ENCODE data around the gene TFDP2.
A peak's percentile ranks its signal among the peaks of the same experiment; 100 is the strongest.
"Not testable (repeated sequence)": the region's sequence is repeated elsewhere in the genome, so short reads cannot be mapped to it uniquely, and the experiment has no call there.

The TFDP2 gene

DNA sequence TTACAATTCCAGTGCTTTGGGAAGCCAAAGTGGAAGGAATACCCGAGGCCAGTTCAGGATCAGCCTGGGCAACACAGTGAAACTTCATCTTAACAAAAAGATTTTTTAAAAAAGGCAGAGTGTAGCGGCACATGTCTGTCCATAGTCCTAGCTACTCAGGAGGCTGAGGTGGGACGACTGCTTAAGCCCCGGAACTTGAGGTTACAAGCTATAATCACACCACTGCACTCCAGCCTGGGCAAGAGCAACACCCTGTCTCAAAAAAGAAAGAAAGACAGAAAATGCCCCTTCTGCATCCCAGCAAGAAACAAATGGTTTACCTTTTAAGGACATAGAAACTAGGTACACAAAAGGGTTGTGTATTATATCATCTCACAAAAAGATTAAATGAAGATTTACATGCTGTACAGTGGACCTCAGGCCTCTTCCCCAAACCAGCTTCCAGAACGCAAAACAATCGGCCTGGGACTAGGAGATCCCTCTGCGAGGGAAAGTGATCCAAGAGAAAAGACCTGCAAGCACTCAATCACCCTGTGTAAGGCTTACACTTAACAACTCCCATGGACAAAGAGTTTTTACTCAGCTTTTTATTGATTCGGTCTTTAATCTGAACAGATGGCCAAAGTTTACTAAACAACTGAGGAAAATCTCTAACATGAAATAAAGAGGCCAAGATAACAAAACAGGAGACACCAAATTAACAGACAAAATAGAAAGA, 21.2 kb downstream of the TFDP2 start:
- DNase-seq = peak; percentile 60

DNA sequence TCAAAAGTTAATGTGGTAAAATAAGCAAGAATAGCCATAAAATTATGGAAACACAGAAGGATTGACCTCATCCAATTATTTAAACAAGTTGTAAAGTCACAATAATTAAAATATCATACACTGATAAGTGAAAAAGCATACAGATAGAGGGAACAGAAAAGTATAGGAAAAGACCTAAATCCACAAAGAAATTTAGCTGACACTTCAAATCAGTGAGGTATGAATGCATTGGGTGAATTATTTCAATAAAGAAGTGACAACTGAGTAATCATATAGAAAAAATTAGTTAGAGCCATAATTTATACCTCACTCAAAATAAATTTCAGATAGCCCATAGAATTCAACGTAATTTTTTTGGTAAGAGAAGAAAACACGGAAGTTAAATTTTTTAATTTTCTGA, 25.1 kb downstream of the TFDP2 start:
- DNase-seq = no peak

DNA sequence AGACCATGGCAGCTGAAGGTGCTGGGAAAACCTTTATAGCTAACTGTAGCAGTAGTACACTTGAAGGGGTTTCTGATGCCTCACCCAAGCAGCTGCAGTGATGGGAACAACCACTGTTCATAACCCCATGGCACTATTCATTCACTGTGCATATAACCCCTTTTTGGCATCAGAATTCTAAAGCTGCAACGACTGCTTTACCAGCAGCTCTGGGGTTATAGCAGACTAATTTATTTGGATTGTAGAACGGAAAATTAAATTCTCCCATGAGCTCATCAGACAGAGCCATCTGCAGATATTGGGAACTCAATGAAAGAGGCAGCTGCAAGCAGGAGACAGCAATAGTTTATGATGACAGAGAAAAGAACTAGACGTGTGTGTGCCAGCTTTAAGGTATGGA, 28.6 kb downstream of the TFDP2 start:
- no peak for DNase-seq

DNA sequence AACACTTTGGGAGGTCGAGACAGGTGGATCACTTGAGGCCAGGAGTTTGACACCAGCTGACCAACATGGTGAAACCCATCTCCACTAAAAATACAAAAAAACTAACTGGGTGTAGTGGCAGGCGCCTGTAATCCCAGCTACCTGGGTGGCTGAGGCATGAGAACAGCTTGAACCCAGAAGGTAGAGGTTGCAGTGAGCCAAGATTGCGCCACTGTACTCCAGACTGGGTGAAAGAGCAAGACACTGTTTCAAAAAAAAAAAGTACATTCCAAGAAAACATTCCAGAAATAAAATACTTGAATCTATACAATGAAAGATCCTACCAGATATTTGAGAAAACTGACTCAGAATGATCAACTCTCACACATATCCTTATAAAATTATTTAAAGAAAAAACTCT, 30.4 kb downstream of the TFDP2 start:
- DNase-seq = no peak

DNA sequence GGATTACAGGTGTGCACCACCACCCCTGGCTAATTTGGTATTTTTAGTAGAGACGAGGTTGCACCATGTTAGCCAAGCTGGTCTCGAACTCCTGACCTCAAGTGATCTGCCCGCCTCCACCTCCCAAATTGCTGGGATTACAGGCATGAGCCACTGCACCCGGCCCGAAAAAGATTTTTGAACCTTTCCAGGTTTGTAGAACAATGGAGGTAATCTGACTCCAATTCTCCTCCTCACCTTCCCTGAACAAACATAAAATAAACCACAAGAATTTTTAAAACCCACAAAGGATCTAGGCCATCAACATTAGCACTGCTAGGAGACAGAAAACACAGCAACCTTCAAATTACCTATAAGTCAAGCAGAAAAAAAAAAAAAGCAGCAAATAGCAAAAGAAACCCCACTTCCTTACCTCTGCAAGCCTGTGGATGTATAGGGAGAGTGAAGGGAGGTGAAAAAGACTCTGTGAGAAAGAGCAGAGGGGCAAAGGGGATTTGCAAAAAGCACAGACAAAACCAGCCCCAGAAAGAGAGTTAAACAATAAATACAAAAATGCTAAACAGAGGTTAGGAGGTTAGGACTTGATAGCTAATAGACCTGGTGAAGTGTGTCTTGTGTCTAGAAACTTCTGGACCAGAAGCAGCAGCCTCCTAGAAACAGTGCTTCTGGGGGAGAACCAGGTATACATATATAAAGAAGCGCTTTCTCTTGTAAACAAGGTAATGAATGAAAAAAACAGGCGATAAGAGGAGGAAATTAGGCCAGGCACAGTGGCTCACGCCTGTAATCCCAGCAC, 32.1 kb downstream of the TFDP2 start:
- DNase-seq = no peak

DNA sequence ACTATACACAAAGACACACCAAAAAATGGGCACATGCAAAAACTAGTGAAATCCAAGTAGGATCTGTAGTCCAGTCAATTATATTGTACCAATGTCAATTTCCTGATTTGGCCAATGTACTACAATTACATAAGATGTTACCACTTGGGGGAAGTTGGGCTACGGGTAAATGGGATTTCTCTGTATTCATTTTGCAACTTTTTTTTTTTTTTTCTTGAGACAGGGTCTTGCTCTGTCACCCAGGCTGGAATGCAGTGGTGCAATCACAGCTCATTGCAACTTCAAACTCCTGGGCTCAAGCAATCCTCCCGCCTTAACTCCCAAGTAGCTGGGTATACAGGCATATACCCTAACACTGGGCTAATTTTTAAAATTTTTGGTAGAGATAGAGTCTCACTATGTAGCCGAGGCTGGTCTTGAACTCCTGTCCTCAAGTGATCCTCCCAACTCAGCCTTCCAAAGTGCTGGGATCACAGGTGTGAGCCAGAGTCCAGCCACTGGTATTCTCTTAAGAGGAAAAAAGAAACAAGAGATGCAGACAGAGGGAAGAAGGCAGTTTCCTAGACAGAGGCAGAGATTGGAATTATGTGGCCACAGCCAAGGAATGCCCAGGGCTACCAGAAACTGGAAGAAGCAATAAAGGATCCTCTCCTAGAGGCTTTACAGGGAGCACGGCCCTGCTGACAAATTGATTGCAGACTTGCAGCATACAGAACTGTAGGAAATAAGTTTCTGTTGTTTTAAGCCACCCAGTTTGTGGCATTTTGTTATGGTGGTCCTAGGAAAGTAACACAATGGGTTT, 33.3 kb downstream of the TFDP2 start:
- DNase-seq = no peak

DNA sequence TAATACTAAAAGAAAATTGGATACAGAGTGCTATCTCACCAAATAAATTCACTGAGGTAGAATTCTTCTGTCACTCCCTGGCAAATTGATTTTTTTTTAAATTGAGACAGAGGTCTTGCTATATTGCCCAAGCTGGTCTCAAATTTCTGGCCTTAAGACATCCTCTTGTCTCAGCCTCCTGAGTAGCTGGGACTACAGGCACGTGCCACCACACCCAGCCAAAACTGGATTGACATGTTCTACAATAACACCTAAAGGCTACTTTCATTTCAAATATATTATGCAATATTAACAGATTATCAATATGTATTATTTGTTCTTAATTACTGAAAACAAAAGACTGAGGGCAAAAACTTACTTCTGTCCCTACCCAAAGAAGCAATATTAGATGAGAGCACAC, 36.7 kb downstream of the TFDP2 start:
- no peak for DNase-seq

DNA sequence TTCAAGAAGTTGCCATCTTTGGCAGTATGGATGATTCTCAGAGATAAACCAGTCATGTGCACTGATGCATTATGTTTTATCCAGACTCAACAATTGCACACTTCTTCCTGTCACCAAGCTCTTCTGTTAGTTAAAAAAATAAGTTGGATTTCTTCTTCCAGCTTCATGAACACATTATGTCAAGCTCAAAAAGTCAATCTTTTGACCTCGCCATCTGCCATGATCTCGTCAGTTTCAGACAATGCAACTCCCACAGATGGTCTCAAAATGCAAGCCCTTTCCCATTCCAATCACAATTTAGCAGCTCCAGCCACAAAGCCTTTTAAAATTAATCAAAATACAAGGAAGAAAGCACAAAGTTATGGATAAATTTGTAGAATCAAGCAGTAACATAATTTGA, 42.8 kb downstream of the TFDP2 start:
- DNase-seq = peak; percentile 89

DNA sequence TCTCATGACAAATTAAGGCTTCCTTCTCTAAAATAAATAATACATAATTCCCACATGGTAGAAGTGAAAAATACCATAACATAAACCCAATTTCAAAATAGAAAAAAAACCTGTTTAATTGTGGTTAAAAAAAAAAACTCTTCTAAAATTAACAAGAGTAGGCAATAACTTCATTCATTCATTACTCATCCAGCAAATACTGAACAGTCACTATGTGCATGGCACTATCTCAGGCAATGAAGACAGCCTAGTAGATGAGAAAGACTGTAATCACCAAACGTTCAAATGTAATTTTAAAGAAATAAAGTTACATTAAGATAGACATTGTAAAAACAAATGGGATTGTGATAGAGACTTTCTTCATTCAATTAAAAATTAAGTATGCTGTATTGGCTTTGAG, 43.4 kb downstream of the TFDP2 start:
- DNase-seq = no peak

DNA sequence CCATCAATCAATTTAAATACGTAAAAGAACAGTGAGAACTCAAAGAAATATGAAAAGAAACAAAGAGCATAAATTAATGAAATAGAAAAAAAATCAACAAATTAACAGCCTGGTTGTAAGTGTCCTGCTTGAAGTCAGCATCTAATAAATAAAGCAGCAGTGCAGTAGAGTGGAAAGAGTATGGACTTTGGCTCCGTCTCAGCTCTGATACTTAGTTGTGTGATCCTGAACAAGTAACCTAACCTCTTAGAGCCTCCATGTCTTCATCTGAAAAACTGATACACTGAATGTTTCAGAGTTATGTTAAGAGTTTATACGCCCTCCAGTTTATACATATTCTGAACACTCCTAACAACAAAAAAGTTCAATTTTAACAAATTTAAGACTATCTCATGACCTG, 44.6 kb downstream of the TFDP2 start:
- peak; percentile 24 for DNase-seq

DNA sequence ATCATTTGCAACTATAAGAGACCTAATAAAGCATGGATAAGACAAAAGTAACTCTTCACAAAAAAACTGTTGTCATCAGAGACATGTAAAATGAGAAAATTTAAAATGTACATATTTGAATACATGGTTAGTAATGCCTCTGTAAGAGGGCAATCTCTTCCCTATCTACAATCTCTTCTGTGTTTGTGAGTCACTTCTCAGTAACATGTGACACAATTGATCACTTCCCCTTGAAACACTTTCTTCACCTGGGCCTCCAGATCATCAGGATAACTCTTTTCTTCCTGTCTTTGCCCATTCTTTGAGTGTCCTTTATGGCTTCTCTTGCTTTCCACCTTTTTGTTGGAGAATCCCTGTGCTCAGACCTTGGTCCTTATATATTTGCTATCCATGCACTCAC, 50.4 kb downstream of the TFDP2 start:
- DNase-seq = no peak

DNA sequence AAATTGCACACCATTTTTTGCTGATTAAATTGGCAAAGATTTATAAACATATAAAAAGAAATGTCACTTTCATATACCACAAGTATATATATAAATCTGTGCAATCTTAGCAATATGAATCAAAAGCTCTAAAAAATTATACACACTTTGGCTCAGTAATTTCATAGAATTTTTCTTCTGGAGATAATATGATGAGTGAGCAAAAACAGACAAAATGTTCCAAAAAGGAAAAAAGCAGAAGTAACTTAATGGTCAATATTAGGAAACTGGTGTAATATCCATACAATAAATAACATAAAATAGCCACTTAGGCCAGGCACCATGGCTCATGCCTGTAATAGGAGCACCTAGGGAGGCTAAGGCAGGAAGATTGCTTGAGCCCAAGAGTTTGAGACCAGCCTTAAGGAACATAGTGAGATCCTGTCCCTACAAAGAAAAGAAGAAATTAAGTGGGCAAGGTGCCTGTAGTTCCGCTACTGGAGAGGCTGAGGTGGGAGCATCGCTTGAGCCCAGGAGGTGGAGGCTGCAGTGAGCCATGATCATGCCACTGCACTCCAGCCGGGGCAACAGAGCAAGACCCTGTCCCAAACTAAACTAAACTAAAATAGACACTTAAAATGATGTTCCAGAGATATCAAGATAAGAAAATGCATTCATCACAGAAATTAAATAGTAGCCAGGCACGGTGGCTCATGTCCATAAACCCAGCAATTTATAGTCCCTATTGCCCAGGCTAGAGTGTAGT, 52.1 kb downstream of the TFDP2 start:
- no peak for DNase-seq

DNA sequence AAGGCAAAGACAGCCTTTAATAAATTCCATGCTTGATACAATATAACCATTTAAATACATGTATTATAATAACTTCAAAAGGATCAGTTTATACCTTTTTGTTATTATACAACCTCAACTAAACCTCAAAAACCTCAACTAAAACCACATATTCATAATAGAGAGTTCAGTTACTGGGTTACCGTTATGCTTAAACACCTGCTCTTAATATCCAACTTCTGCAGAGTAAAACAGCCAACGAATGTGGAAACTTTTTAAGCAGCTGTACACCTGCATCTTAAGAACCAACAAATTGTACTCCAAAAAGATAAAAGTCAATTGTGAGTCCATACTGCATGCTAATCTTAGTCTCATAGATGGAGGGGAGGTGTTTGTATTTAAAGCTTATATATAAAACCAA, 53.5 kb downstream of the TFDP2 start:
- DNase-seq = no peak

DNA sequence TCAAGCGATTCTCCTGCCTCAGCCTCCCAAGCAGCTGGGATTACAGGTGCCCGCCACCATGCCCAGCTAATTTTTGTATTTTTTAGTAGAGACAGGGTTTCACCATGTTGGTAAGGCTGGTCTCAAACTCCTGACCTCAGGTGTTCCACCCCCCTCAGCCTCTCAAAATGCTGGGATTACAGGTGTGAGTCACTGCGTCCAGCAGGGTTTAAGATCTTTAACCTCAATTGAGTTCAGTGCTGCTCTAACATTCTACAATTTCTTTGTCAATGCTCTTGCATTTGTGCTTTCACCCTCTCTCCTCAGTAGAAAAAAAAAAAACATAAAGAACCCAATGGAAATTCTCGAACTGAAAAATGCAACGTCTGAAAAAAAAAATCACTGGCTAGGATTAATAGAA, 60.4 kb downstream of the TFDP2 start:
- DNase-seq = not testable (repeated sequence)

DNA sequence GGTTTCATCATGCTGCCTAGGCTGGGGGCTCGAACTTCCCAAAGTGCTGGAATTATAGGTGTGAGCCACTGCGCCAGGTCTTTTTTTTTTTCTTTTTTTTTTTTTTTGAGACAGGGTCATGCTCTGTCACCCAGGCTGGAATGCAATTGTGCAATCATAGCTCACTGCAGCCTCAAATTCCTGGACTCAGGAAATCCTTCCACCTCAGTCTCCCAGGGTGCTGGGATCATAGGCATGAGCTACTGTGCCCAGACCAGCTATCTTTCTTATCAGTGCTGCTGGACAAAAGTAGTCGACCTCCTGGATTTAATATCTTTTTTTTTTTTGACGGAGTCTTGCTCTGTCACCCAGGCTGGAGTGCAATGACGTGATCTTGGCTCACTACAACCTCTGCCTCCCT, 60.8 kb downstream of the TFDP2 start:
- DNase-seq = no peak

DNA sequence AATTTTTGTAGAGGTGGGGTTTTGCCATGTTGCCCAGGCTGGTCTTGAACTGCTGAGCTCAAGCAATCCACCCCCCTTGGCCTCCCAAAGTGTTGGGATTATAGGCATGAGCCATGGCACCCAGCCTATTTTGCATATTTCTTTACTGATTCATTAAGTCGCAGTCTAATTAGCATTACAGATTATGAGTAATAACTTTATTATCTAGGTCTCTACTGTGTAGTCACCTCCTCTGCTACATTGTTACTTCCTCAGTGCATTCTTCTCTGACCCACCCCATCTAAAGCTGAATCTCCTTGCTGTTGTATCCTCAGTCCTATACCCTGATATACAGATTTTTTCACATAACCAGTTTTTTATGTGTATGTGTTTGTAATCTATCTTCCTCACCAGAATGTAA, 61.7 kb downstream of the TFDP2 start:
- no peak for DNase-seq

DNA sequence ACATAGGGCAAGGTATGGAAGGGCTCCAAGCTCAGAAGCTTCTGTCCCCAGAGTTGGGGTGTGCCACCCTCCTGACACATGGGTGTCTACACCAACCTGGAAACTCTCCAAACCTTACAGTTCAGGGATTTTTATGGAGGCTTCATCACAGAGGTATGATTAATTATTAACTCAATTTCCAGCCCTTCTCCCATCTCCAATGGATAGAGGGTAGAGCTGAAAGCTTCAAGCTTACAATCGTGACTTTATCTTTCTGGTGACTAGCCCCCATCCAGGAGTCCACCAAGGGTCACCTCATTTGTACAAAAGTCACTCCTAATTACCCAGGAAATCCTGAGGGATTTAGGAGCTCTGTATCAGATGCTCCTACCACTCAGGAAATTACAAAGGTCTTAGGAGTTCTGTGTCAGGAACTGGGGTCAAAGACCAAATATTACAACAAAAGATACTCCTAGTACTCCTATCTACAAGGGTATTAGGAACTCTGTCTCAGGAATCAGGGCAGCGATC, 62.7 kb downstream of the TFDP2 start:
- DNase-seq = no peak

DNA sequence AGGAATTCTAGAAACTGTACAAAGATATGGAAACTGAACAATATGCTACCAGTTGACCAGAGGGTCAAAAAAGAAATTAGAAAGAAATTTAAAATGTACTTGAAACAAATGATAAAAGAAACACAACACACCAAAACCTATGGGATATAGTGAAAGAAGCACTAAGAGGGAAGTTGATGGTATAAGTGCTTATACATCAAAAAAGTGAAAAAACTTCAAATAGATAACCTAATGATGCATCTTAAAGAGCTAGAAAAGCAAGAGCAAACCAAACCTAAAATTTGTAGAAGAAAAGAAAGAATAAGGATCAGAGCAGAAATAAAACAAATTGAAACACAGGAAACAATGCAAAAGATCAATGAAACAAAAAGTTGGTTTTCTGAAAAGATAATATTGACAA, 68.2 kb downstream of the TFDP2 start:
- DNase-seq = no peak

DNA sequence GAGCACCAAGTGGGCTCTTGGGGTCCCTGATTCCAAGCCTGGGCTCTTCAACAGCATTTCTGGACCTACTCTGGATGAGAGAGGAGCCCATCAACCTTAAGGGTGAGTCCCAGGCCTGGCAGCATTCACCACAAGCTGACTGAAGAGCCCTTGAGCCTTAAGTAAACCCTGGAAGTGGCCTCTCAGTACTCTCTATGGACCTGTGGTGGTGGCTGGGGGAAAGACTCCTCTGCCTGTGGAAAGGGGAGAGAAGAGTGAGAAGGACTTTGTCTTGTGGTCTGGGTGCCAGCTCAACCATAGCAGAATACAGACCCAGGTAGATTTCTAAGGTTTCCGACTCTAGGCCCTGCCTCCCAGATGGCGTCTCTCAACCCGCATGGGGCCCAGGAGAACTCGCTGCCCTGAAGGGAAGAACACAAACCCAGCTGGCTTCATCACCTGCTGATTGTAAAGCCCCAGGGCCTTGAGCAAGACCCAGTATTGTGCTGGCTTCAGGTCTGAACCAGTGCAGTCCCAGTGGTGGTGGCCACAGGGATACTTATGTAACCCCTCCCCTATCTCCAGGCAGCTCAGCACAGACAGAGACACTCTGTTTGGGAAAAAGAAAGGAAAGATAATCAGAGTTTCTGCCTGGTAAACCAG, 71.4 kb downstream of the TFDP2 start:
- no peak for DNase-seq

DNA sequence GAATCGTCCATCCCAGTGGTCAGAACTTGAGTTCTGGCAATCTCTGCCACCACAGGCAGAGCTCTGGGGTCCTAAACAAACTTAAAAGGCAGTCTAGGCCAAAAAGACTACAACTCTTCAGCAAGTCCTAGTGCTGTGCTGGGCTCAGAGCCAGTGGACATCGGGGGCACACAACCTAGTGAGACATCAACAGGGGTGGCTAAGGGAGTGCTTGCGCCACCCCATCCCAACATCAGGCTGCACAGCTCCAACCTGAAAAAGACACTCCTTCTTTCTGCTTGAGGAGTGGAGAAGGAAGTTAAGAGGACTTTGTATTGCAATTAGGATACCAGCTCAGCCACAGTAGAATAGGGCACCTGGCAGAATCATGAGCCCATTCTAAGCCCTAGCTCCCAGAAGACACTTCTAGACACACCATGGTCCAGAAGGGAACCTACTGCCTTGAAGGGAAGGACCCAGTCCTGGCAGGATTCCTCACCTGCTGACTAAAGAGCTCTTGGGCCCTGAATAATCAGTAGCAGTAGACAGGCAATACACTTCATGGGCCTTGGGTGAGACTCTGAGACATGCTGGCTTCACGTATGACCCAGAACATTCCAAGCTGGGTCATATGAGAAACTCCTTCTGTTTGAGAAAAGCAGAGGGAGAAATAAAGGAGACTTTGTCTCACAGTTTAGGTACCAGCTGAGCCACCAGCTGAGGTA, 72.0 kb downstream of the TFDP2 start:
- DNase-seq = no peak

DNA sequence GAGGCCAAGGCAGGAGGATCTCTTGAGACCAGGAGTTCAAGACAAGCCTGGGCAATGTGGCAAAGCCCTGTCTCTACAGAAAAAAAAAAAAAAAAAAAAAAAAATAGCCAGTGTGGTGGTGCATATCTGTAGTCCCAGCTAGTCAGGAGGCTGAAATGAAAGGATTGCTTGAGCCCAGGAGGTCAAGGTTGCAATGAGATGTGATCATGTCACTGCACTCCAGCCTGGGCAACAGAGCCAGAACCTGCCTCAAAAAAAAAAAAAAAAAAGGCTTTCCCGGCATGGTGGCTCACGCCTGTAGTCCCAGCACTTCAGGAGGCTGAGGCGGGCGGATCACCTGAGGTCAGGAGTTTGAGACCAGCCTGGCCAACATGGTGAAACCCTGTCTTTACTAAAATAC, 73.7 kb downstream of the TFDP2 start:
- DNase-seq = not testable (repeated sequence)

DNA sequence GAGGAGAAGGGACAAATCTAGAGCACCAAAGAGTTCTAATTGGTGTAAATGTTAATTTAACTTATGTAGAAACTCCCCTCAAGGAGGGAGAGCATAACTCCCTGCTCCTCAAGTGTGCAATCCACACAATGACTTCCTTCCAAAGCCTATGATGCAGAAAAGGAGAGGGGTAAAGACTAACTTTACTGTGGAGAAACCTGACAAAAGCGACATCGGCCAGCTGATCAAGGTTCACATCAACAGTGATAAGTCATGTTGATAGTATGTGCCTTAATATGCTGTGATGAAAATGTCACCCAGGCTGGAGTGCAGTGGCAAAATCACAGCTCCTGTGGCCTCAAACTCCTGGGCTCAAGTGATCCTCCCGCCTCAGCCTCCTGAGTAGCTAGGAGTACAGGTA, 76.5 kb downstream of the TFDP2 start:
- DNase-seq = no peak
